Heart right ventricle (tissue), 16 donors: ENCODE data around the gene FKBP8. TPM values are rescaled to one million over a fixed set of nuclear protein-coding genes. Genes with fewer than 3 reads are reported as not detected.

ENCODE experiments used
- ATAC-seq, 8 donors: fragments of 200-7000 bp; cut with Tn5 transposase; one replicate each; pipeline ENCODE4 v1.9.1; 2020; ENCODE audit warnings: mild to moderate bottlenecking in 8 of 8, moderate library complexity in 8 of 8, moderate number of reproducible peaks in 1 of 8
- DNase-seq, 2 donors: peaks; one replicate each; pipeline ENCODE4 v3.0.0-alpha.2; 2020
- H3K27ac ChIP-seq, 10 donors: fragments of 200-600 bp; sonication (generic) in 2 of 10; one replicate each; pipeline versions ENCODE4 v1.5.0 to v1.8.0; 2020 to 2022; ENCODE audit warnings: mild to moderate bottlenecking in 3 of 10
- H3K27me3 ChIP-seq, 7 donors: fragments of 200-600 bp; one replicate each; pipeline ENCODE4 v1.8.0; 2021 to 2022; ENCODE audit warnings: mild to moderate bottlenecking in 2 of 7
- H3K36me3 ChIP-seq, 9 donors: fragments of 200-600 bp; sonication (generic) in 1 of 9; one replicate each; pipeline versions ENCODE4 v1.5.0 to v1.8.0; 2020 to 2022; ENCODE audit warnings: mild to moderate bottlenecking in 2 of 9
- H3K4me1 ChIP-seq, 9 donors: fragments of 200-600 bp; sonication (generic) in 1 of 9; one replicate each; pipeline versions ENCODE4 v1.5.0 to v1.8.0; 2020 to 2022; ENCODE audit warnings: mild to moderate bottlenecking in 4 of 9
- H3K4me3 ChIP-seq, 10 donors: fragments of 200-600 bp; sonication (generic) in 2 of 10; one replicate each; pipeline versions ENCODE4 v1.5.0 to v1.8.0; 2020 to 2022; ENCODE audit warnings: mild to moderate bottlenecking in 7 of 10, moderate library complexity in 2 of 10
- H3K9me3 ChIP-seq, 11 donors: fragments of 200-600 bp in 10 of 11; sonication (generic) in 2 of 11; one replicate each; pipeline versions ENCODE4 v1.5.0 to v1.8.0; 2013 to 2022; ENCODE audit warnings: mild to moderate bottlenecking in 2 of 11, control low read depth in 1 of 11, moderate library complexity in 1 of 11
- CTCF ChIP-seq, 9 donors: fragments of 200-600 bp; sonication (generic) in 2 of 9; IDR thresholded peaks; one replicate each; pipeline versions ENCODE4 v1.5.0 to v1.8.0; 2021 to 2022; ENCODE audit warnings: antibody characterized with exemption in 9 of 9, mild to moderate bottlenecking in 5 of 9, moderate library complexity in 1 of 9
- WGBS, 2 donors: extraction: QIAGEN DNeasy Blood & Tissue Kit; methylation state at CpG; one replicate each; pipeline ENCODE4 v1.1.7; 2013; ENCODE audit warnings: inconsistent platforms in 1 of 2; 5-methylcytosine and 5-hydroxymethylcytosine counted together
- intact Hi-C, 10 donors: fragments of 100-400 bp; cut with DNase I; formaldehyde crosslinking; loops; one replicate each; pipeline versions ENCODE4 v1.11.1 to v1.14.2; 2022
- polyA plus RNA-seq, 2 donors: library from polyadenylated mRNA; stranded (reverse); fragments of 200-250 nt; gene quantifications; one replicate each; pipeline ENCODE4 v1.2.3, GENCODE V29; 2013
- total RNA-seq, 10 donors: library from RNA; stranded (reverse); fragmentation: NEBNext Ultra II Directional in 3 of 10; extraction: Animal tissue kit (Norgen Biotek cat#: 25700) in 3 of 10; gene quantifications; one replicate each; pipeline versions ENCODE4 v1.2.1 to v1.2.4, GENCODE V29; 2021 to 2023
- donor health status: Arrhythmogenic right ventricular cardiomyopathy.
- donor health status: ischemic (EF 13 %, LVEDD 7.1; RV severe dilation, severe dysfunction).
- donor health status: healthy with polysubstance abuse.
- donor health status: DM: no; HTN: yes; CAD: no.
- donor health status: DM: no; HTN: no; CAD: no.
- donor health status: ischemic (EF 25% LVEDD 6.9; RV normal size, moderate dysfunction).
- donor health status: ischemic (EF 25% LVEDD 5.7; RV mildly dilated, moderate dysfunction).
- donor health status: healthy.
- donor health status: DM: yes; HTN: yes; CAD: no.
- donor health status: Ischemic cardiomyopathy.
- donor health status: ischemic (EF 35%, LVEDD 5.7; RV mildly dilated, moderate dysfunction).
- donor health status: nonischemic (EF 11% LVEDD 7.7; RV severe dilation, severe dysfunction).
- donor health status: DM: yes; HTN: yes; CAD: no.
- donor health status: PGD.
- donor health status: ischemic (EF 29% LVEDD 5.4; RV normal size, mild dysfunction).
- donor health status: nonischemic (EF 23%, LVEDD 6.1; RV moderate dilation, normal function).

The FKBP8 gene
- total and polyA plus RNA-seq, 12 donors, result 132 to 308 (median 152) TPM

- Histone ChIP-seq H3K27ac (no peak overlapping the region), H3K27me3 (no peaks in the 10 kb centered on the region), H3K36me3 (peaks cover 0 to 72% (median 45%) of the 10 kb centered on the region in 9 donors), H3K9me3 (no peaks in the 10 kb centered on the region), H3K4me1 (peaks cover 8 to 17% (median 16%) of the 10 kb centered on the region in 9 donors), H3K4me3 (no peak overlapping the region)
- intact Hi-C loops, result no loop called here
- no peak for TF ChIP-seq CTCF (IDR thresholded peaks at IDR 0.05)
- DNase-seq (no peak), ATAC-seq (no peak)
- 96% methylated on average over 19 of the region's 19 CpGs for WGBS, 2 donors
Observed at GRCh38 chr19:18539372-18539771, 4.0 kb downstream of the FKBP8 start.

- H3K27ac ChIP-seq, result no peak overlapping the region
- WGBS, 2 donors, result 92% methylated on average over 22 of the region's 22 CpGs
- no peak overlapping the region for H3K4me3 ChIP-seq
- peaks cover 4 to 11% (median 10%) of the 10 kb centered on the region in 9 donors for H3K4me1 ChIP-seq
- no peaks in the 10 kb centered on the region for H3K27me3 ChIP-seq
- no peak for TF ChIP-seq CTCF (IDR thresholded peaks at IDR 0.05)
- H3K9me3 ChIP-seq, result no peaks in the 10 kb centered on the region
- H3K36me3 ChIP-seq, result peaks cover 0 to 85% (median 47%) of the 10 kb centered on the region in 9 donors
- intact Hi-C loops, result no loop called here
- DNase-seq (no peak), ATAC-seq (no peak)
Observed at GRCh38 chr19:18538115-18538514, 5.3 kb downstream of the FKBP8 start.

GRCh38 chr19:18537431-18537830 lies 5.9 kb downstream of the FKBP8 start:
- ATAC-seq, result no peak
- intact Hi-C loops, result no loop called here
- H3K36me3 ChIP-seq, result peaks cover 2 to 91% (median 53%) of the 10 kb centered on the region in 9 donors
- H3K4me1 ChIP-seq, result peaks cover 3 to 10% (median 7%) of the 10 kb centered on the region in 9 donors
- no peaks in the 10 kb centered on the region for H3K9me3 ChIP-seq
- no peak for TF ChIP-seq CTCF (IDR thresholded peaks at IDR 0.05)
- 94 to 96% methylated on average over 17 of the region's 17 CpGs for WGBS, 2 donors
- DNase-seq, result no peak
- no peak overlapping the region for H3K27ac ChIP-seq
- H3K4me3 ChIP-seq, result no peak overlapping the region
- no peaks in the 10 kb centered on the region for H3K27me3 ChIP-seq

GRCh38 chr19:18536475-18536874 lies 6.9 kb downstream of the FKBP8 start:
- DNase-seq, result no peak
- intact Hi-C loops, result no loop called here

More at GRCh38 chr19:18536475-18536874, 6.9 kb downstream of the FKBP8 start:
- no peak for ATAC-seq
- no peak overlapping the region for H3K4me3 ChIP-seq
- H3K9me3 ChIP-seq, result no peaks in the 10 kb centered on the region
- WGBS, 2 donors, result 97% methylated on average over 10 of the region's 10 CpGs
- H3K27ac ChIP-seq, result no peak overlapping the region
- TF ChIP-seq CTCF (IDR thresholded peaks at IDR 0.05), result no peak
- H3K27me3 ChIP-seq, result no peaks in the 10 kb centered on the region
- H3K4me1 ChIP-seq, result peaks cover 0 to 4% (median 0%) of the 10 kb centered on the region in 9 donors
- peaks cover 3 to 97% (median 59%) of the 10 kb centered on the region in 9 donors for H3K36me3 ChIP-seq
